Pulmonary artery endothelial cell (primary cell): ENCODE results near the gene RAB18. TPM values are rescaled to one million over a fixed set of nuclear protein-coding genes. Genes with fewer than 3 reads are reported as not detected.
"Not testable (repeated sequence)": the region's sequence is repeated elsewhere in the genome, so short reads cannot be mapped to it uniquely, and the experiment has no call there.

Experiments used
- DNase-seq: peaks from one replicate; pipeline ENCODE4 v3.0.0-alpha.2; 2011; ENCODE audit warnings: low read depth, low spot score
- total RNA-seq: library from RNA; depleted of rRNA; stranded (reverse); fragments of >200 nt; gene quantifications from 2 replicates; pipeline ENCODE4 v1.2.3, GENCODE V29; 2014

The RAB18 gene
- total RNA-seq = 42.1 and 49.3 TPM in 2 replicates

DNA sequence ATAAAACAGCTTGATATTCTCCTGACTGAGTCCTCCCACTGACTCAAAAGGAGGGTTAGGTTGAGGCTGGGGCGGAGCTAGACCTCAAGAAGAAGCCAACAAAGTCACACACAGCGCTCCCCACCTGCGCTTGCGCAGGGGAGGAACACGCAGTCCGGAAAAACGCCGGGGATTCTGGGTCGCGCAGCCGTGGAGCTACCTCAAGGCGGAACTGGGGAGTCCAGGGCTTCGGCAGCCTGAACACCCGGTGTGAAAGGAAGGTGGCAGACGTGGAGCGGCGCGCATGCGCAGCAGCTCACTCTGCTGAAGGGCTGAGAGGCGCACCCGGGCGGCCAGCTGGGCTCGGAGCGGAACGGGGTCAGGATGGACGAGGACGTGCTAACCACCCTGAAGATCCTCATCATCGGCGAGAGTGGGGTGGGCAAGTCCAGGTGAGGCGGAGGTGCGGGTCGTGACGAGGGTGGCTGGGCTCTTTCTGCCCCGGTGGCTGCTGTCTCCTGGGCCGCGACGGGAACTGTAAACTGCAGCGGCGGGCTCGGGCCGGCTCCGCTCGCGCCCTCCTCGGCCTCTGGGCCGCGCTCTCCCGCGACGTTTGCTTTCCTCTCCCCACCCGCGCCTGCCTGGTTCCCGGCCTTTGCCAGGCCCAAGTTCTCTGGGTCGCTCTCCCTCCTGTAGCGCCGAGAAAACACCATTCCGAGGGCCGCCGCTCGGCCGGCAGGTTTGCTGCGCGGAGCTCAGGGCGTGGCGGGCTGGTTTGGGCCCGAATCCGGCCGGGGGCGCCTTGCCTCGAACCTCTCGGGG is at the start of gene RAB18:
TSS of gene RAB18 (plus strand) at position 298 of the 801 bp plus-strand sequence. CDS start at position 364, 66 bp downstream.
- peak; percentile 91 for DNase-seq

- DNase-seq = no peak
Measured at GRCh38 chr10:27454837-27455236, 49.3 kb upstream of the RAB18 start.

DNA sequence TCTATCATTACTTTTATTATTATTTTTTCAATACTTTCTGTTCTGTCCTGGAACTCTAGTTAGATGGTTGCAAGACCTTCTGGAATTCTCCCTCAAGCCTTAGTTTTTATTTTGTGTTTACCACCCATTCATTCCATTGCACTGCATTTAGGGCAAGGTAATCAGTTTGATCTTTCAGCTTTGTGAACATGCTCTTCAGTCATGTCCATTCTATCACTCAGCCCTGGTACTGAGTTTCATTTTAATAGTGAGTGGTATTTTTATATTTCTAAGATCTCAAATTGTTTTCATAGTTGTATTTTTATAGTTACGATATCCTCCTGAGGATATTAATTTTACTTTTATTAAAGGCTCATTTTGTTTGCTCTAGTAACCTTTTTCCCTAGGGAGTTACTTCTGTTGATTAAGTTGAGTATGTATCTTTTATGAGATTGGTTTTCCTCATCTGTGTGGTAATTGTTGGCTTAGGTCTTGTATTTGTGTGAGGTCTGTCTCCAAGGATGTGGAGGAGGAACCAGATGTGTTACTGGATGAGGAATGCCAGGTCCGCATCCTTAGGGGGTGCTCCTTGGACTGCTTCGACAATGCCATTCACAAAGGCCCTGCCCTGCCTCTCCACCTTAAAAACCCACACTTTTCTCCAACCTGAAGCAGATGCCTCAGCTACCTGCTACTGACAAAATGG is 46.7 kb upstream of the RAB18 start:
- no peak for DNase-seq

GRCh38 chr10:27457966-27458365 is 46.1 kb upstream of the RAB18 start:
- DNase-seq = no peak

DNA sequence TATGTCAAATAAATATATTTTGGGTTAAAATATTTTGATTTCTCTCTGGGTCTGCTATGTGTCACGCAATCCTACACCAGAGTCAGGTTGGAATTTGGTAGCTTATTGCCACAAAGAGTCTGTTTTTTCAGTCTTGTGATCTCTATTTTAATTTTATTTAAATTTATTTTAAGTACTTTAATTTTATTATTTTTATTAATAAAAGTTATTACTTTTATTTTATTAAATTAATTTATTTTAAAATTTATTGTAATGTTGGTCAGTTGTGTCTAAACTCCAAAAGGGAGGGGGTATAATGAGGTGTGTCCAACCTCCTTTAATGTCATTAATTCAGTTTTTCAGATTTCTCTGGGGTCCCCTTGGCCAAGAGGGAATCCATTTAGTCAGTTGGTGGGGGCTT is 42.8 kb upstream of the RAB18 start:
- DNase-seq = no peak

- no peak for DNase-seq
Measured at GRCh38 chr10:27463961-27464360, 40.1 kb upstream of the RAB18 start.

DNA sequence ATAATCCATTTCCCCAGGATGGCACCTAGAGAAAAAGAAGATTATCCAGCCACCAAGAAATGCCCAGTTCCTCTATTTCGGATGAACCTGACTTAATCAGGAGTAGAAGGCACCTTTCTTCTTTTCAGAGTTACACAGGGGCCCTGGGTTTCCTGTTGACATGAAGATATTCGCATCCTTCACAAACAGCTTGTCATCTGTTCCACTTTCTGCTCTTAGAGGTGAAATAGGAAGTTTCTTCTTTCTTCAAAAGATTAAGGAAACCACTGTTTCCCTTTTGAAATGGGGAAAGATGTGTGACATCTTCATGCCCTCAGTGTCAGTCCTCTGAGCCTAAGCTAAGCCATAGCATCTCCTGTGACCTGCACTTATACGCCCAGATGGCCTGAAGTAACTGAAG is 39.1 kb upstream of the RAB18 start:
- DNase-seq = no peak

- DNase-seq = not testable (repeated sequence)
Measured at GRCh38 chr10:27465596-27465995, 38.5 kb upstream of the RAB18 start.

- no peak for DNase-seq
Measured at GRCh38 chr10:27470885-27471284, 33.2 kb upstream of the RAB18 start.

DNA sequence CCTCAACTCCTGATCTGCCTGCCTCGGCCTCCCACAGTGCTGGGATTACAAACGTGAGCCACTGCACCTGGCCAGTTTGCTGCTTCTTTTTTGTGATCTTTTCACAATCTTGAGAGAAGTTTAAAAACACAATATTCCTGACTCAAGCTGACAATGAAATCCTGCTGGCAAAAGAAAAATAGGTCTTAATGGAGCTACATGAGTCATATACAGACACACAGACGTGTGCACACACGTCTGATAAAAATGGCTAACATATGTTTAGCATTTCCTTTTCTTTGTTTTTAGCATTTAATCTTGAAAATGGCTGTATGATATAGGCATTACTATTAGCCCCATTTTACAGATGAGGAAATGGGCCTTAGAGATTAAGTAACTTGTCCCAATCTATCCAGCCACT is 29.4 kb upstream of the RAB18 start:
- DNase-seq = no peak

GRCh38 chr10:27479016-27479415 is 25.1 kb upstream of the RAB18 start:
- DNase-seq = no peak

GRCh38 chr10:27481486-27481885 is 22.6 kb upstream of the RAB18 start:
- DNase-seq = no peak

DNA sequence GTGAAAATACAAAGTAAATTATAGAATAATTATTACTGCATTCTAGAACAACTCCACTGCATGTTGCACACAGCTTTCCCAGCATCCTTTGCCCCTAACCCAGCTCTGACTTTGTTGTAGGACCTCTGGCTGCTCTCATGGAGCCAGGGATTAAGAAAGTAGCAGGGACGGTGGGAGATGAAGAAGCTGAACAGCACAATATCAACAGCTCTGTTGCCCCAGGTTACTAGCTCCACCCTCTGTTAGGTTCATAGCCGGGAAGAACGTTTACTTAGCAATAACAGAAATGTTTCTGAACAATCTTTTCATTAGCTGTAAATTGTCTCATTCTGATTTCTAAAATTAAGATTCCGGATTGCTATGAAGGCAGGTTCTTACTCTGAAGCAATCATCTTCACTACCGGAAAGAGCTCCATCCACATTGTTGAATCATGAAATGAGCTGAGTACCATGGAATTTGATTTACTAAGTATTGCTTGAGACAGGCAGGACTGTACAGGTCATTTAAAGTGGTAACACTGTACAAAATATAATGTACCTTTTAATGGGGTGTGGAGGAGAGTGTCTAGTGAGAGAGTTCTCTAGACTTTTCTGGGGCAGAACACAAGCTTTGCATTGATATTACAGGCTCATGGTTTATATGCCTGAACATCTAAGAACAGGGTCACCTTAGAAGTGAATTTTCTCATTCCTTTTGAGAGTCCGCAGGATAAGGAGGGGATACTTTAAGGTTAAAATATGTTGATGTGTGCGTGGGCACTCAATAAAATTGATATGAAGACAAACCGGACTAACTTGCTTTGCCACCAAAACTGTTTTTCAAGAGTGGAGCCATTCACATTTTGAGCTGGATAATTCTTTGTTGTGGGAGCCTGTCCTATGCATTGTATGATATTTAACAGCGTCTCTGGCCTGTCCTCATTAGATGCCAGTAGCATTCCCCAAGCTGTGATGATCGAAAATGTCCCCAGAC is 20.8 kb upstream of the RAB18 start:
- no peak for DNase-seq

- DNase-seq = no peak
Measured at GRCh38 chr10:27485368-27485767, 18.7 kb upstream of the RAB18 start.

DNA sequence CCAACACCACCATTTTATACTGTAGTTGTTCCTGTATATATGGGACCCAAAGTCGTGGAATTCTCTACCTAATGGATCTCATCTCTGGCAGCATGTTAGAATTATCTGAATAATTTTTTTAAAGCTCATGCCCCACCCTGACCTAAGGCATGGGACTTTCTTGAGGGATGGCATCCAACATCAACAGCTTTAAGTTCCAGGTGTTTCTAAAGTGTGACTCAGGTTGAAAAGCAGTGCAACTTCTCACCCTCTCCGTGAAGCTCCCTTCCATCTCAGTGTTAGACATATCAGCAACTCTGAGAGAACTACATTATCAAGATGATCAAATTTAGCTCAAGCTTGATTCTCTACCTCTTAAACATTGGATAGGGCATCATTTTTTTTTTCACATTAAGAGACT is 18.1 kb upstream of the RAB18 start:
- DNase-seq = no peak

GRCh38 chr10:27490807-27491206 is 13.3 kb upstream of the RAB18 start:
- DNase-seq = no peak

- no peak for DNase-seq
Measured at GRCh38 chr10:27494116-27494805, 9.8 kb upstream of the RAB18 start.

DNA sequence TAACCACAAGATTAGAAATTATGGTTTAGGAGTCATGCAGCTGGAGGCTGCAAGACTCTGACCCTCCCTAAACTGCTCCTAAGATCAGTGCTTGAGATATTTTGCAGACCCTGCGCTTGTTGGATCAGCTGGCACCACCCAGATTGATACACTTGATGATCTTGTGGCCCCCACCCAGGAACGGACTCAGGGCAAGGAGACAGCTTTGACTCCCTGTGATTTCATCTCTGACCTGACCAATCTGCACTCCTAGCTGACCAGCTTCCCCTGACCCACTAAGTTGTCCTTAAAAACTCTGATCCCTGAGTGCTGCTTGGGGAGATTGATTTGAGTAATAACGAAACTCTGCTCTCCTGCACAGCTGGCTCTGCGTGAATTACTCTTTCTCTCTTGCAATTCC is 8.0 kb upstream of the RAB18 start:
- no peak for DNase-seq

DNA sequence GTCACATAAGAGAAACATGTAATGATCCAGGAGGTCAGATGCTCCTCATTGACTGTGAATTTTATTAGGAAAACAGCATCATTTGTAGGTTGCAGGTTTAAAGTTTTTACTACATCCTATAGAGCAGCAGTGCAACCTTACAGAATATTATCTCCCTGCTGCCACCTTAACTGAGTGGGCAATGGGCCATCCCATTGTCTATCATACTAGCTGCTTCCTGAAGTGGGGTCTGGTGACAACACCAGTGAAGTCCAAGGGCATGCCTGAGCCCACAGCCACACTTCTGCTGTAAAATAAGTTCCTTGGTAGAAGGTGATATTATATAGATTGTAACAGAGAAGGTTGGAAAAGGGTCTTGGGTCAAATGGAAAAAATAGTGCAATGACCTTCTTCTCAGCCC is 4.0 kb upstream of the RAB18 start:
- DNase-seq = no peak

GRCh38 chr10:27500886-27501285 is 3.2 kb upstream of the RAB18 start:
- DNase-seq = no peak

DNA sequence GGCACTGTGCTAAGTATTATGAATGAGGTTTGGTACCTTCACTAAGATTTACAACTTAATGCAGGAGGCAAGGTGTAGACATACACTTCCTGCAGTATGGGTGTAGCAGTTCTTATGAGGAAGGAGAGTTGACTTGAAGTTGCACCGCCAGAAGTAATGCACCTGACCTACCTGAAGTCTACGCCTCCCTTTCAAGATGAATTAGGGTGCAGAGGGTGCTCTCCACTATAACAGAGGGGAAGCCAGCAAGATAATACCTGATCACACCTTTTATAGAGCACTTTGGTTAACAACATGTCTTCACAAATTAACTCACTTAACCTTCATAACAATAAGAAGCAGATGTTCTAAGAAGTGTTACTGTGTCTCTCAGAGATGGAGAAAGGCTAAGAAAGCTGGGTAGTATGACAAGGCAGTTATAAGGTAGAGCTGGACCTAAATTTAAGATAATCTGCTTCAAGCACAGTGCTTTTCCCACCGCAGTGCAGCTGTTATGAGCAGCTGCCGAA is 552 bp upstream of the RAB18 start:
- DNase-seq = no peak
